Measurements from ENCODE around the gene NTF4. TPM values are rescaled to one million over a fixed set of nuclear protein-coding genes. Genes with fewer than 3 reads are reported as not detected.
"Not testable (repeated sequence)": the region's sequence is repeated elsewhere in the genome, so short reads cannot be mapped to it uniquely, and the experiment has no call there.

The NTF4 gene
- total RNA-seq, 1 experiment from 2014 or later = not detected

GRCh38 chr19:49025088-49025487, 39.5 kb downstream of the NTF4 start:
- CTCF ChIA-PET; BruUV-seq (replicated peaks): not testable (repeated sequence)

GRCh38 chr19:49024233-49024632, 40.4 kb downstream of the NTF4 start, which contains the start of gene CGB3:
Gene CGB3 (minus strand): TSS chr19:49024333. CDS start chr19:49023971, 362 bp downstream.
- H3K27ac ChIP-seq (ENCODE audit: low read depth, low read length, poor library complexity, severe bottlenecking); BruUV-seq (replicated peaks); DNase-seq (ENCODE audit: low spot score); intact Hi-C loops (cut with micrococcal nuclease; ENCODE audit: unreplicated experiment); H3K4me1 ChIP-seq (ENCODE audit: insufficient read depth, low read length, poor library complexity, severe bottlenecking); H3K9me3 ChIP-seq (ENCODE audit: low read depth, low read length, poor library complexity, severe bottlenecking); H3K4me3 ChIP-seq (ENCODE audit: low read depth, low read length, poor library complexity, severe bottlenecking); H3K36me3 ChIP-seq (ENCODE audit: insufficient read depth, low read length, poor library complexity, severe bottlenecking); POLR2A ChIA-PET (ENCODE audit: low non-redundant PET); CTCF ChIA-PET; H3K27me3 ChIP-seq (replicated peaks; ENCODE audit: insufficient read depth, low read depth, low read length, poor library complexity): not testable (repeated sequence)

More at GRCh38 chr19:49025088-49025487, 39.5 kb downstream of the NTF4 start:
- H3K36me3 ChIP-seq (ENCODE audit: insufficient read depth, low read length, poor library complexity, severe bottlenecking); H3K9me3 ChIP-seq (ENCODE audit: low read depth, low read length, poor library complexity, severe bottlenecking); H3K4me3 ChIP-seq (ENCODE audit: low read depth, low read length, poor library complexity, severe bottlenecking); H3K27ac ChIP-seq (ENCODE audit: low read depth, low read length, poor library complexity, severe bottlenecking); POLR2A ChIA-PET (ENCODE audit: low non-redundant PET); H3K27me3 ChIP-seq (replicated peaks; ENCODE audit: insufficient read depth, low read depth, low read length, poor library complexity); H3K4me1 ChIP-seq (ENCODE audit: insufficient read depth, low read length, poor library complexity, severe bottlenecking); intact Hi-C loops (cut with micrococcal nuclease; ENCODE audit: unreplicated experiment); DNase-seq (ENCODE audit: low spot score): not testable (repeated sequence)

GRCh38 chr19:49022116-49022515, 42.5 kb downstream of the NTF4 start:
- no TSS peak for BruUV-seq (replicated peaks)

GRCh38 chr19:49020931-49021895, 43.4 kb downstream of the NTF4 start:
- intact Hi-C loops (cut with micrococcal nuclease; ENCODE audit: unreplicated experiment) = no loop called here
- Histone ChIP-seq H3K4me1 (ENCODE audit: insufficient read depth, low read length, poor library complexity, severe bottlenecking) (peaks cover 15% of the 10 kb centered on the region), H3K27ac (ENCODE audit: low read depth, low read length, poor library complexity, severe bottlenecking) (no peak overlapping the region), H3K36me3 (ENCODE audit: insufficient read depth, low read length, poor library complexity, severe bottlenecking) (no peaks in the 10 kb centered on the region), H3K9me3 (ENCODE audit: low read depth, low read length, poor library complexity, severe bottlenecking) (no peaks in the 10 kb centered on the region), H3K27me3 (replicated peaks; ENCODE audit: insufficient read depth, low read depth, low read length, poor library complexity) (no peaks in the 10 kb centered on the region), H3K4me3 (ENCODE audit: low read depth, low read length, poor library complexity, severe bottlenecking) (no peak overlapping the region)
- ChIA-PET POLR2A (ENCODE audit: low non-redundant PET) (no interaction called here), CTCF (interaction anchor here (1.3 kb wide), 1 partner anchor 21 kb away, joined by 6 read pairs; no protein-coding TSS in a partner anchor)
- DNase-seq (ENCODE audit: low spot score) = no peak
- BruUV-seq (replicated peaks) = no TSS peak
- TF ChIP-seq CTCF (conservative IDR thresholded peaks at IDR 0.05; ENCODE audit: low read depth, low read length) (no peak), EZH2 (IDR thresholded peaks at IDR 0.05; ENCODE audit: borderline replicate concordance, low read depth, low read length, poor library complexity, severe bottlenecking) (no peak)

More at GRCh38 chr19:49022116-49022515, 42.5 kb downstream of the NTF4 start:
- H3K27ac ChIP-seq (ENCODE audit: low read depth, low read length, poor library complexity, severe bottlenecking) = no peak overlapping the region
- H3K27me3 ChIP-seq (replicated peaks; ENCODE audit: insufficient read depth, low read depth, low read length, poor library complexity) = no peaks in the 10 kb centered on the region
- peaks cover 15% of the 10 kb centered on the region for H3K4me1 ChIP-seq (ENCODE audit: insufficient read depth, low read length, poor library complexity, severe bottlenecking)
- intact Hi-C loops (cut with micrococcal nuclease; ENCODE audit: unreplicated experiment) = no loop called here
- ChIA-PET POLR2A (ENCODE audit: low non-redundant PET) (no interaction called here), CTCF (interaction anchor here (0.7 to 1.3 kb wide), 2 partner anchors 22 to 37 kb away, joined by 6 to 7 read pairs; no protein-coding TSS in a partner anchor)
- no peaks in the 10 kb centered on the region for H3K36me3 ChIP-seq (ENCODE audit: insufficient read depth, low read length, poor library complexity, severe bottlenecking)
- no peaks in the 10 kb centered on the region for H3K9me3 ChIP-seq (ENCODE audit: low read depth, low read length, poor library complexity, severe bottlenecking)
- no peak for TF ChIP-seq EZH2 (IDR thresholded peaks at IDR 0.05; ENCODE audit: borderline replicate concordance, low read depth, low read length, poor library complexity, severe bottlenecking)
- no peak for TF ChIP-seq CTCF (conservative IDR thresholded peaks at IDR 0.05; ENCODE audit: low read depth, low read length)
- H3K4me3 ChIP-seq (ENCODE audit: low read depth, low read length, poor library complexity, severe bottlenecking) = no peak overlapping the region
- no peak for DNase-seq (ENCODE audit: low spot score)

All from A673 (cell line).